Measurements from ENCODE around the gene FHL3.

FHL3 gene

DNA sequence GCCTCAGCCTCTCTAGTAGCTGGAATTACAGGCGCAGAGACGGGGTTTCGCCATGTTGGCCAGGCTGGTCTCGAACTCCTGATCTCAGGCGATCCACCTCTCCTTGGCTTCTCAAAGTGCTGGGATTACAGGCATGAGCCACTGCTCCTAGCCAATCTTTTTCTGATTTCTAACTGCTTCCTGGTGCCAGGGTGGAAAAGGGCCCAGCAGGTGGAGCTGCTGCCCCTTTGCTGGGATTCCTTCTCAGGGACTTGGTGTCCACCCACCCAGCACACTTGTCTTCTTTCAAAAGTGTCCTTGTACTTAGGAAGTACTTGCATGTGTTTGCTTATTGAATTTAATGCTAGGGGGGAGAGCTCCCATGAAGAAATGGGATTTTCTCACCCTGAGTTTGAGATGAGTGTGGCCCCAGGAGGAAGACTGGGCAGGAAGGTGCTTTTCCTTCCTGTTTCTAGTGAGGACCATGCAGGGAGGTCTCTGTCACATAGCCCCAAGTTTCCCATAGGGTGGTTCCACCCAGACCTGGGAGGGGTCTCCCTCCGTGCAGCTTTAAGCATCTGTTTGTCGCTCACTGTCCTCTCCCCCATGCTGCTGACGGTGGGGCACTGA is 21.4 kb upstream of the FHL3 start:
- TF ChIP-seq, protein P1, sequence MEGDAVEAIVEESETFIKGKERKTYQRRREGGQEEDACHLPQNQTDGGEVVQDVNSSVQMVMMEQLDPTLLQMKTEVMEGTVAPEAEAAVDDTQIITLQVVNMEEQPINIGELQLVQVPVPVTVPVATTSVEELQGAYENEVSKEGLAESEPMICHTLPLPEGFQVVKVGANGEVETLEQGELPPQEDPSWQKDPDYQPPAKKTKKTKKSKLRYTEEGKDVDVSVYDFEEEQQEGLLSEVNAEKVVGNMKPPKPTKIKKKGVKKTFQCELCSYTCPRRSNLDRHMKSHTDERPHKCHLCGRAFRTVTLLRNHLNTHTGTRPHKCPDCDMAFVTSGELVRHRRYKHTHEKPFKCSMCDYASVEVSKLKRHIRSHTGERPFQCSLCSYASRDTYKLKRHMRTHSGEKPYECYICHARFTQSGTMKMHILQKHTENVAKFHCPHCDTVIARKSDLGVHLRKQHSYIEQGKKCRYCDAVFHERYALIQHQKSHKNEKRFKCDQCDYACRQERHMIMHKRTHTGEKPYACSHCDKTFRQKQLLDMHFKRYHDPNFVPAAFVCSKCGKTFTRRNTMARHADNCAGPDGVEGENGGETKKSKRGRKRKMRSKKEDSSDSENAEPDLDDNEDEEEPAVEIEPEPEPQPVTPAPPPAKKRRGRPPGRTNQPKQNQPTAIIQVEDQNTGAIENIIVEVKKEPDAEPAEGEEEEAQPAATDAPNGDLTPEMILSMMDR (IDR thresholded peaks at IDR 0.05; ENCODE audit: low read depth, low read length) = peak; percentile 61
- no peak for DNase-seq (ENCODE audit: extremely low read depth, low read depth)

GRCh38 chr1:38025664-38026063 is 20.4 kb upstream of the FHL3 start:
- TF ChIP-seq, protein P1 (IDR thresholded peaks at IDR 0.05; ENCODE audit: low read depth, low read length) = no peak
- no peak for DNase-seq (ENCODE audit: extremely low read depth, low read depth)

DNA sequence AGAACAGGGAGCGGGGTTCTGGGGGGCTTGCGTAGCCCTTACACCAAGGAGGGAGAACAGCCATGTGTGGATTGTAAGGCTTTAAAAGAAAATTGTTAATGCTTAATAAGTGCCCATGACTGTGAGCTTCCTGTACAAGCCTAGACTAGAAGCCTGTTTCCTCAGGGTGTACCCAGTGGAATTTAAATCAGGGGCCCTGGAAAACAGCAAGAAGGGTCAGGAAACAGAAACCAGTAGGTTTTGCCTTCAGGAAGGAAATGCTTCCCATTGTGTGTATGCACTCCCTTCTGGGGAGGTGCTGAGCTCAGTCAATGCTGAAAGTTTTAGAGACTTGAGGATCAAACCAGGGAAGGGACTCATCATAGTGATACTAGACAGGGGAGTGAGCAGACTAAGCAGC is 19.9 kb upstream of the FHL3 start:
- TF ChIP-seq, protein P1 (IDR thresholded peaks at IDR 0.05; ENCODE audit: low read depth, low read length) = no peak
- no peak for DNase-seq (ENCODE audit: extremely low read depth, low read depth)

DNA sequence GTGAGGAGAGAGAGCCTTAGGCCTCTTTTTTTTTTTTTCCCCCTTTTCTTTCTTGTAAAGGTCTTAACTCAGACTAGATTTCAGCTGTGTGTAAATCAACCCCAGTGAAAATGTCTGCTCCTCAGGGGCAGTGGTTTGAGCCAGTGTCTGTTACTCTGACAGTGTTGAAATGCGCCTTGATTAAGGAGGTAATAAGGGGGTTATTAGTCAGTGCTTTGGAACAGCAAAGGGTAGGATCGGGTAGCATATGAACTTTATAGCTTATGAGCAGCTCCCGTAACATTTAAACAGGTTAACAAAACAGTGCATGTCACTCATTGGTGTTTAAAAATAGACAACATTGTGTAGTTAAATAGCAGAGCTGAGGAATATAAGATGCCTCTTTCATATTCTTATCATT is 17.5 kb upstream of the FHL3 start:
- DNase-seq (ENCODE audit: extremely low read depth, low read depth) = no peak
- TF ChIP-seq, protein P1 (IDR thresholded peaks at IDR 0.05; ENCODE audit: low read depth, low read length) = no peak

GRCh38 chr1:38021969-38022368 is 16.7 kb upstream of the FHL3 start:
- DNase-seq (ENCODE audit: extremely low read depth, low read depth) = no peak
- TF ChIP-seq, protein P1 (IDR thresholded peaks at IDR 0.05; ENCODE audit: low read depth, low read length) = no peak

DNA sequence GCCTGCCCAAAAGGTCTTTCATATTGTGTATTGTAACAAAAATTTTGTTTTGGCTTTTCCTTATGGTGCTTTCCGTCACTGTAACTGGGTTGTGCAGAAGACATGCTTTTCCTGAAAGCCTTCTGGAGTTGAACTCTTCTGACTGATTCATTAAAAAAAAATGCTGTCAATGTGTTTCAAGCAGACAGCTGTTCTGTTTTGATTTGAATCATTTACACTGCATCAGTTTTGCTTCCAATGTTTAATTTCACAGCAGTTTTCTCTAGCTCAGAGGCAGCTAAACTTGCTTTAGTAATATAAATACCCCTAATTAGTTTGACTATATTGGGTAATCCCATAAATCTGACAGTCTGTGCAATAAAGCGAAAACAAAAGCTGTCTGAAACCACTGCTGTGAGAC is 15.1 kb upstream of the FHL3 start:
- TF ChIP-seq, protein P1 (IDR thresholded peaks at IDR 0.05; ENCODE audit: low read depth, low read length) = no peak
- no peak for DNase-seq (ENCODE audit: extremely low read depth, low read depth)

- DNase-seq (ENCODE audit: extremely low read depth, low read depth) = no peak
- TF ChIP-seq, protein P1 (IDR thresholded peaks at IDR 0.05; ENCODE audit: low read depth, low read length) = peak; percentile 69
Observed at GRCh38 chr1:38018864-38019343, 13.6 kb upstream of the FHL3 start.

Data from AG09319 (cell line).